PC-9 (cell line): ENCODE data around the gene NPY4R2. TPM values are rescaled to one million over a fixed set of nuclear protein-coding genes. Genes with fewer than 3 reads are reported as not detected.
"Not testable (repeated sequence)": the region's sequence is repeated elsewhere in the genome, so short reads cannot be mapped to it uniquely, and the experiment has no call there.

Experiments
- BruUV-seq: library from RNA; stranded (reverse); fragments of 400-500 nt; replicated peaks from 2 replicates; lab custom pipeline; 2021; lab: Mats Ljungman, UMichigan
- CTCF ChIA-PET: fragments of 300-600 bp; sonication (Branson Sonifier 250); formaldehyde crosslinking; loops from one replicate; lab custom pipeline; 2022; ENCODE audit warnings: antibody characterized with exemption; lab: Charles Lee
- POLR2A ChIA-PET: fragments of 300-600 bp; sonication (Branson Sonifier 250); formaldehyde crosslinking; loops from one replicate; lab custom pipeline; 2022; ENCODE audit warnings: antibody characterized with exemption; ENCODE audit not compliant: unreplicated experiment; lab: Charles Lee
- DNase-seq, 2 experiments: peaks; one replicate each; pipeline versions ENCODE4 v3.0.0 to v3.0.0-alpha.2; 2015 to 2022; ENCODE audit warnings: mixed read lengths in 1 of 2
- H2AFZ ChIP-seq: fragments of 200-600 bp; sonication (generic); 2 replicates; pipeline ENCODE4 v1.8.1; 2017; ENCODE audit warnings: antibody characterized with exemption
- H3F3A ChIP-seq: fragments of 200-600 bp; sonication (generic); 2 replicates; pipeline ENCODE4 v1.8.1; 2017; ENCODE audit warnings: antibody characterized with exemption, mild to moderate bottlenecking, low read depth; ENCODE audit not compliant: insufficient read depth
- H3K27ac ChIP-seq: fragments of 200-600 bp; sonication (generic); 2 replicates; pipeline ENCODE4 v1.6.1; 2016; ENCODE audit warnings: mixed run types
- H3K27me3 ChIP-seq: fragments of 200-600 bp; sonication (generic); 2 replicates; pipeline ENCODE4 v1.6.1; 2016; ENCODE audit warnings: low read depth, mixed run types; ENCODE audit not compliant: insufficient read depth
- H3K36me3 ChIP-seq: fragments of 200-600 bp; sonication (generic); 2 replicates; pipeline ENCODE4 v1.6.1; 2016; ENCODE audit warnings: low read depth, mixed run types
- H3K4me1 ChIP-seq: fragments of 200-600 bp; sonication (generic); replicated peaks from 2 replicates; pipeline ENCODE4 v1.6.1; 2016; ENCODE audit warnings: mixed run types; ENCODE audit not compliant: insufficient read depth
- H3K4me2 ChIP-seq: fragments of 200-600 bp; sonication (generic); 2 replicates; pipeline ENCODE4 v1.6.1; 2017; ENCODE audit warnings: mixed run types
- H3K4me3 ChIP-seq: fragments of 200-600 bp; sonication (generic); 2 replicates; pipeline ENCODE4 v1.6.1; 2016; ENCODE audit warnings: mixed run types
- H3K79me2 ChIP-seq: fragments of 200-600 bp; sonication (generic); 2 replicates; pipeline ENCODE4 v1.6.1; 2017; ENCODE audit warnings: low read depth, mixed run types
- H3K9me2 ChIP-seq: fragments of 200-600 bp; sonication (generic); 2 replicates; pipeline ENCODE4 v1.8.1; 2017; ENCODE audit warnings: mild to moderate bottlenecking; ENCODE audit not compliant: insufficient read depth
- H3K9me3 ChIP-seq: fragments of 200-600 bp; sonication (generic); 2 replicates; pipeline ENCODE4 v1.8.1; 2016; ENCODE audit warnings: low read depth; ENCODE audit not compliant: insufficient read depth
- H4K20me1 ChIP-seq: fragments of 200-600 bp; sonication (generic); 2 replicates; pipeline ENCODE4 v1.8.1; 2017; ENCODE audit not compliant: insufficient read depth
- intact Hi-C: fragments of 100-400 bp; cut with micrococcal nuclease; formaldehyde crosslinking; loops from one replicate; pipeline ENCODE4 v1.10.0; 2022; ENCODE audit not compliant: unreplicated experiment
- total RNA-seq: library from RNA; stranded (reverse); gene quantifications from 2 replicates; pipeline ENCODE4 v1.2.3, GENCODE V29; 2021

Gene NPY4R2
- total RNA-seq, 1 experiment from 2014 or later: not detected

- H3K79me2 ChIP-seq, H3F3A ChIP-seq, H3K36me3 ChIP-seq, CTCF ChIA-PET, H2AFZ ChIP-seq, H4K20me1 ChIP-seq, H3K9me3 ChIP-seq, DNase-seq, POLR2A ChIA-PET, H3K9me2 ChIP-seq, H3K4me1 ChIP-seq, H3K27me3 ChIP-seq, H3K4me3 ChIP-seq, intact Hi-C loops, BruUV-seq, H3K4me2 ChIP-seq, H3K27ac ChIP-seq: not testable (repeated sequence)
Measured at GRCh38 chr10:47942351-47943019, 24.0 kb downstream of the NPY4R2 start.

DNA sequence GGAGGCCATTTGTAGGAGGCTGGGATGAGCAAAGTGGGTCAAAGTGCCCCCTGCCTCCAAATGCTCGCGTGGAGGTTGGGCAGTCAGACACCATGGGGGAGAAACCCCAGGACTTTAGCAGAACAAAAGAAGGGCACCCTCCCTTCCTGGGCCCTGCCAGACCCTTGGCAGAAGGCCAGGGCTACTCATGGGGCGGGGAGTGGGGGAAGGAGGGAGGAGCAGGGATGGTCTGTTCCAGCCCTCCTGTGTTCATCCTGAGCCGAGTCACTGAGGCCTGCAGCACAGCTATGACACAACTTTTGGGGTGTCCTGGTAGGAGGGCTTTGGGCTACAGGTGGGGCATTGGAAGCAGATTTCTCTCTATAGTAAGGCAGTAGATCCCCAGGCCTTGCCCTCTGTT, 24.9 kb downstream of the NPY4R2 start:
- H4K20me1 ChIP-seq, H3K9me2 ChIP-seq, CTCF ChIA-PET, BruUV-seq, H2AFZ ChIP-seq, H3K27ac ChIP-seq, H3K4me2 ChIP-seq, H3K4me1 ChIP-seq, H3K27me3 ChIP-seq, POLR2A ChIA-PET, intact Hi-C loops, H3F3A ChIP-seq, H3K9me3 ChIP-seq, H3K36me3 ChIP-seq, H3K4me3 ChIP-seq, H3K79me2 ChIP-seq: not testable (repeated sequence)
- DNase-seq: peak in 1 of 2 experiments; percentile 47

- H3K4me1 ChIP-seq, H3K27me3 ChIP-seq, H3K9me3 ChIP-seq, H3K9me2 ChIP-seq, H3F3A ChIP-seq, intact Hi-C loops, BruUV-seq, H4K20me1 ChIP-seq, H3K79me2 ChIP-seq, H3K27ac ChIP-seq, DNase-seq, POLR2A ChIA-PET, H2AFZ ChIP-seq, H3K4me2 ChIP-seq, H3K36me3 ChIP-seq, CTCF ChIA-PET, H3K4me3 ChIP-seq: not testable (repeated sequence)
Measured at GRCh38 chr10:47947424-47947823, 29.0 kb downstream of the NPY4R2 start.

DNA sequence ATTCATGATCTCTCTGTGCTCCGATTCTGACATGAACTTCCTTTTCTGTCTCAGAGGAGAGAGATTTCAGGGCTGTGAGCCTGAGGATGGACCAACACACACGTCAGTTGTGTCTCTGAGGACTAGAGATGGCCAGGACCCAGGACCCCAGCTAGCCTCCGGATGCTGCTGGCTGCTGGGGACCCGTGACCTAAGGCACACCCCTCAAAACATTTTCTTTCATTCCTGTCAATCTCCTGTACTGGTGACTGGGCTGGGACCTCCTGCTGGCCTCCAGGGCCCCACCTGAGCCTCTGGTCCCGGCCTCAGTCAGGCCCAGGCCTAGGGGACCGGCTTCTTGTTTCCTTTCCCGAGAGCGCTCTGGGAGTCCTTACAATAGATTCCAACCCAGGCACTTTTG, 38.7 kb downstream of the NPY4R2 start:
- H3K4me2 ChIP-seq, H3K27me3 ChIP-seq, H3K9me3 ChIP-seq, CTCF ChIA-PET, intact Hi-C loops, H3K79me2 ChIP-seq, H2AFZ ChIP-seq, H3K36me3 ChIP-seq, POLR2A ChIA-PET, BruUV-seq, H3F3A ChIP-seq, DNase-seq, H3K4me1 ChIP-seq, H3K4me3 ChIP-seq, H3K27ac ChIP-seq, H3K9me2 ChIP-seq, H4K20me1 ChIP-seq: not testable (repeated sequence)

- intact Hi-C loops, CTCF ChIA-PET, H3K36me3 ChIP-seq, H3K4me1 ChIP-seq, H3K9me3 ChIP-seq, BruUV-seq, POLR2A ChIA-PET, H3K4me3 ChIP-seq, H3K9me2 ChIP-seq, H3K27me3 ChIP-seq, H3K4me2 ChIP-seq, H2AFZ ChIP-seq, H4K20me1 ChIP-seq, H3K79me2 ChIP-seq, DNase-seq, H3K27ac ChIP-seq, H3F3A ChIP-seq: not testable (repeated sequence)
Measured at GRCh38 chr10:47959677-47960076, 41.2 kb downstream of the NPY4R2 start.

DNA sequence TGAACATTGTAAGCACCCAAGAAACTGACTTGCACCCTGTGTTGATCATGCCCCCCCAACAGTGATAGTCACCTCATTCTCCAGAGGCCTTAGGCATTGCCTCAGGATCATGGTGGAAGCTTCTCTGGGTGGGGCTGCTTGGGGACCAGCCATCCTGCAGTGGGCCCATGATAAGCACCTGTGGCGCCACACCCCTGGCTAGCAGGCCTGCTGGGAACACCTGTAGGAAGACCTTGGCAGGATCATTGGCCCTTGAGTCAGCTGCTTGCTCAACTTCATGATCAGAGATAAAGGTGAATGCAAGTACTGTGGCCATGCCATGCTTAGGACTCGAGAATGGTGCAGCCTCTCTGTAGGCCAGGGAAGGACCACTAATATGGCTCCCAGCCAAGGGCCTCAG, 42.2 kb downstream of the NPY4R2 start:
- H4K20me1 ChIP-seq, POLR2A ChIA-PET, H3K9me3 ChIP-seq, H3K9me2 ChIP-seq, H3F3A ChIP-seq, H3K4me1 ChIP-seq, H3K27me3 ChIP-seq, H3K36me3 ChIP-seq, intact Hi-C loops, CTCF ChIA-PET, H2AFZ ChIP-seq, H3K4me3 ChIP-seq, H3K79me2 ChIP-seq, H3K4me2 ChIP-seq, DNase-seq, BruUV-seq, H3K27ac ChIP-seq: not testable (repeated sequence)

DNA sequence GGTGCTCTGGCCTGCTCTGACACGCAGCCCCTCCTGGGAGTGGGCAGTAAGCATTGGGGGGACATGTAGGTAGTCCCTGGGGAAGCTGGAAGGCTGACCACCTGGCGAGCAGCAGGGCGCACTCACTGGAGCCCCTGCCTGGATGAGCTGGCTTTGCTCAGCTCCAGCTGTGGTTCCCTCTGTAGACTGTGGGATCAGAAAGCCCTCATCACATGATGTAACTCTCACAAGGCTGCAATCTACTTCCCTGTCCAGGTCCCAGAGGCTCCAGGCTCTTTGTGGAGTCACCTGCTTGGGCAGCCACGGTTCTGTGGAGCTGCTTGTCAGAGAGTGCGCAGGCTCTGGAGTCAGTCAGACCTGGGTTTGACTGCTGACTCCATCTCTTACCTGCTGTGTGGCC, 44.3 kb downstream of the NPY4R2 start:
- POLR2A ChIA-PET, H3K27ac ChIP-seq, H3K4me1 ChIP-seq, H4K20me1 ChIP-seq, DNase-seq, H3F3A ChIP-seq, H3K79me2 ChIP-seq, H3K9me3 ChIP-seq, BruUV-seq, CTCF ChIA-PET, H3K36me3 ChIP-seq, intact Hi-C loops, H3K4me2 ChIP-seq, H3K4me3 ChIP-seq, H2AFZ ChIP-seq, H3K27me3 ChIP-seq, H3K9me2 ChIP-seq: not testable (repeated sequence)
